HCT116 (cell line): ENCODE measurements around the gene MSMP. TPM values are rescaled to one million over a fixed set of nuclear protein-coding genes. Genes with fewer than 3 reads are reported as not detected.

Experiments
- ATAC-seq: fragments of 200-7000 bp; cut with Tn5 transposase; 2 replicates; pipeline ENCODE4 v1.9.1; 2020; ENCODE audit warnings: mild to moderate bottlenecking, moderate library complexity
- BruUV-seq: library from RNA; stranded (reverse); fragments of 400-500 nt; replicated peaks from 2 replicates; lab custom pipeline; 2021; lab: Mats Ljungman, UMichigan
- CTCF ChIA-PET: fragments of 300-600 bp; sonication (Branson Sonifier 250); formaldehyde crosslinking; loops from one replicate; lab custom pipeline; 2021; ENCODE audit warnings: antibody characterized with exemption; lab: Charles Lee
- POLR2A ChIA-PET: fragments of 300-600, 350-600 bp; sonication (Branson Sonifier 250); formaldehyde crosslinking; loops from one replicate; lab custom pipeline; 2021; ENCODE audit warnings: antibody characterized with exemption; lab: Charles Lee
- RAD21 ChIA-PET, 2 experiments: fragments of 300-600 bp; sonication (Branson Sonifier 250); formaldehyde crosslinking; loops; one replicate each; lab custom pipeline; 2023; ENCODE audit warnings: low total read pairs in 2 of 2; ENCODE audit not compliant: uncharacterized antibody in 2 of 2, unreplicated experiment in 2 of 2, low non-redundant PET in 1 of 2; lab: Charles Lee
- DNase-seq: peaks from one replicate; pipeline ENCODE4 v3.0.0-alpha.2; 2010; ENCODE audit warnings: low read depth, low spot score
- H2AFZ ChIP-seq: fragments of 200-600 bp; shearing (Covaris generic), sonication (generic); 2 replicates; pipeline ENCODE4 v1.6.1; 2017; ENCODE audit warnings: low read depth, mixed run types, mixed read lengths, antibody characterized with exemption, low read length; ENCODE audit not compliant: poor library complexity, severe bottlenecking
- H3K27ac ChIP-seq: 2 replicates; pipeline ENCODE4 v1.5.1; 2012; ENCODE audit warnings: low read depth, low read length
- H3K27me3 ChIP-seq: fragments of 200-600 bp; sonication (generic); 2 replicates; pipeline ENCODE4 v1.6.1; 2016; ENCODE audit warnings: mixed run types, low read length, mixed read lengths; ENCODE audit not compliant: insufficient read depth
- H3K36me3 ChIP-seq, 2 experiments: fragments of 200-500 bp in 1 of 2; fragments of 200-600 bp in 1 of 2; sonication (Bioruptor generic) in 1 of 2; sonication (generic) in 1 of 2; 2 replicates each; pipeline versions ENCODE4 v1.5.1 to v1.6.1; 2014 to 2016; ENCODE audit warnings: low read length in 2 of 2, inconsistent platforms in 1 of 2, mixed read lengths in 1 of 2, mixed run types in 1 of 2; ENCODE audit not compliant: insufficient read depth in 2 of 2, control insufficient read depth in 1 of 2
- H3K4me1 ChIP-seq, 2 experiments: fragments of 200-600 bp in 1 of 2; sonication (generic) in 1 of 2; 2 replicates each; pipeline versions ENCODE4 v1.5.1 to v1.6.1; 2012 to 2017; ENCODE audit warnings: low read length in 2 of 2, inconsistent platforms in 1 of 2, mild to moderate bottlenecking in 1 of 2, mixed read lengths in 1 of 2, mixed run types in 1 of 2, moderate library complexity in 1 of 2; ENCODE audit not compliant: insufficient read depth in 2 of 2, control insufficient read depth in 1 of 2
- H3K4me2 ChIP-seq: fragments of 200-600 bp; sonication (generic); 2 replicates; pipeline ENCODE4 v1.6.1; 2017; ENCODE audit warnings: mixed run types, low read length, mixed read lengths
- H3K4me3 ChIP-seq, 2 experiments: fragments of 200-600 bp in 1 of 2; sonication (generic) in 1 of 2; replicated peaks in 1 of 2; 2 replicates each; pipeline ENCODE4 v1.5.1; 2011 to 2016; ENCODE audit warnings: low read length in 2 of 2, control low read depth in 1 of 2, low read depth in 1 of 2, mild to moderate bottlenecking in 1 of 2, mixed read lengths in 1 of 2, mixed run types in 1 of 2
- H3K79me2 ChIP-seq: fragments of 200-600 bp; sonication (generic); 2 replicates; pipeline ENCODE4 v1.6.1; 2017; ENCODE audit warnings: mild to moderate bottlenecking, mixed run types, low read length, moderate library complexity, mixed read lengths; ENCODE audit not compliant: insufficient read depth
- H3K9ac ChIP-seq: fragments of 200-600 bp; sonication (generic); 2 replicates; pipeline ENCODE4 v1.6.1; 2016; ENCODE audit warnings: low read length, mixed read lengths
- H3K9me2 ChIP-seq: fragments of 200-600 bp; sonication (generic), shearing (Covaris generic); 2 replicates; pipeline ENCODE4 v1.6.1; 2017; ENCODE audit warnings: mixed run types, mild to moderate bottlenecking, moderate library complexity; ENCODE audit not compliant: insufficient read depth
- H3K9me3 ChIP-seq, 2 experiments: fragments of 200-500 bp in 1 of 2; fragments of 200-600 bp in 1 of 2; sonication (Bioruptor generic) in 1 of 2; sonication (generic) in 1 of 2; 2 replicates each; pipeline ENCODE4 v1.6.1; 2014 to 2017; ENCODE audit warnings: low read length in 2 of 2, mixed read lengths in 2 of 2, inconsistent platforms in 1 of 2, low read depth in 1 of 2, mild to moderate bottlenecking in 1 of 2, mixed run types in 1 of 2, moderate library complexity in 1 of 2; ENCODE audit not compliant: control insufficient read depth in 1 of 2, insufficient read depth in 1 of 2
- H4K20me1 ChIP-seq: fragments of 200-600 bp; sonication (generic), shearing (Covaris generic); 2 replicates; pipeline ENCODE4 v1.6.1; 2017; ENCODE audit warnings: mixed run types, mild to moderate bottlenecking, moderate library complexity; ENCODE audit not compliant: insufficient read depth
- ATF3 ChIP-seq: IDR thresholded peaks from 2 replicates; pipeline ENCODE4 v1.6.1; 2012
- CEBPB ChIP-seq: IDR thresholded peaks from 2 replicates; pipeline ENCODE4 v1.6.1; 2012; ENCODE audit warnings: low read depth
- CTCF ChIP-seq, 3 experiments: fragments of 200-600 bp in 1 of 3; sonication (generic) in 1 of 3; IDR thresholded peaks in 2 of 3; conservative IDR thresholded peaks in 1 of 3; 2 replicates each; pipeline ENCODE4 v1.5.1; 2012 to 2017; ENCODE audit warnings: low read depth in 2 of 3, low read length in 2 of 3, antibody characterized with exemption in 1 of 3, borderline replicate concordance in 1 of 3, control low read depth in 1 of 3, mild to moderate bottlenecking in 1 of 3, mixed read lengths in 1 of 3, mixed run types in 1 of 3, moderate library complexity in 1 of 3; ENCODE audit not compliant: insufficient read depth in 1 of 3
- FOSL1 ChIP-seq: IDR thresholded peaks from 2 replicates; pipeline ENCODE4 v1.6.1; 2012; ENCODE audit warnings: low read depth
- JUND ChIP-seq: IDR thresholded peaks from 2 replicates; pipeline ENCODE4 v1.6.1; 2012
- MAX ChIP-seq: IDR thresholded peaks from 2 replicates; pipeline ENCODE4 v1.6.1; 2012
- POLR2A ChIP-seq: IDR thresholded peaks from 2 replicates; pipeline ENCODE4 v1.7.0; 2011; ENCODE audit warnings: borderline replicate concordance; ENCODE audit not compliant: insufficient read depth, insufficient read length; ENCODE audit errors: extremely low read depth
- POLR2AphosphoS5 ChIP-seq: IDR thresholded peaks from 2 replicates; pipeline ENCODE4 v1.6.1; 2011; ENCODE audit warnings: mild to moderate bottlenecking, low read depth, low read length, moderate library complexity
- REST ChIP-seq: IDR thresholded peaks from 2 replicates; pipeline ENCODE4 v1.6.1; 2012; ENCODE audit warnings: low read depth
- SIN3A ChIP-seq: IDR thresholded peaks from 2 replicates; pipeline ENCODE4 v1.6.1; 2012; ENCODE audit warnings: low read depth
- SRF ChIP-seq: IDR thresholded peaks from 2 replicates; pipeline ENCODE4 v1.6.1; 2012; ENCODE audit warnings: low read depth
- ZBTB33 ChIP-seq: IDR thresholded peaks from 2 replicates; pipeline ENCODE4 v1.6.1; 2011; ENCODE audit warnings: mild to moderate bottlenecking, low read length, moderate library complexity; ENCODE audit not compliant: insufficient replicate concordance; ENCODE audit errors: extremely low read depth
- ZFX ChIP-seq: fragments of 450-650 bp; IDR thresholded peaks from 2 replicates; pipeline ENCODE4 v1.6.1; 2017
- intact Hi-C: fragments of 100-400 bp; cut with micrococcal nuclease; formaldehyde crosslinking; loops from 2 replicates; pipeline ENCODE4 v1.10.0; 2022
- total RNA-seq: library from RNA; stranded (reverse); gene quantifications from one replicate; pipeline ENCODE4 v1.2.1, GENCODE V29; 2021; ENCODE audit not compliant: unreplicated experiment

Gene MSMP
- total RNA-seq, 1 experiment from 2014 or later, result 1.2 TPM

- RAD21 ChIA-PET, result no interaction called here
- no peaks in the 10 kb centered on the region for H3K9me3 ChIP-seq
- POLR2A ChIA-PET, result no interaction called here
- no peaks in the 10 kb centered on the region for H3K36me3 ChIP-seq
- BruUV-seq, result no TSS peak
- no peak for DNase-seq
- no peaks in the 10 kb centered on the region for H4K20me1 ChIP-seq
- H3K9ac ChIP-seq, result no peak overlapping the region
- H3K9me2 ChIP-seq, result no peaks in the 10 kb centered on the region
- TF ChIP-seq CEBPB (no peak), ATF3 (no peak), ZFX (no peak), SIN3A (no peak), MAX (no peak), JUND (no peak), FOSL1 (no peak), REST (no peak), POLR2A (no peak), POLR2AphosphoS5 (no peak), ZBTB33 (no peak), SRF (no peak), CTCF (IDR thresholded peaks at IDR 0.05 in 2 of 3, conservative IDR thresholded peaks at IDR 0.05 in 1 of 3; ENCODE audit: borderline replicate concordance in 1 of 3, insufficient read depth in 1 of 3, low read depth in 2 of 3, low read length in 2 of 3) (no peak)
- TF ChIP-seq, all 23 proteins: peak for 0
- H3K4me3 ChIP-seq, result no peak overlapping the region
- CTCF ChIA-PET, result interaction anchor here (1.2 kb wide), 1 partner anchor 21 kb away, joined by 3 read pairs; no protein-coding TSS in a partner anchor
- H2AFZ ChIP-seq, result no peak overlapping the region
- no peak overlapping the region for H3K4me2 ChIP-seq
- peaks cover 0 to 6% of the 10 kb centered on the region in 2 experiments; a peak in 1 of 4 replicates for H3K4me1 ChIP-seq
- no peak for ATAC-seq
- intact Hi-C loops, result no loop called here
- H3K27ac ChIP-seq, result no peak overlapping the region
- H3K27me3 ChIP-seq, result no peaks in the 10 kb centered on the region
- H3K79me2 ChIP-seq, result no peaks in the 10 kb centered on the region
These were observed 15.7 kb upstream of the MSMP start for GRCh38 chr9:35769763-35770162.
